ENCODE data around the gene THBS1. TPM values are rescaled to one million over a fixed set of nuclear protein-coding genes. Genes with fewer than 3 reads are reported as not detected.

The THBS1 gene
- total RNA-seq, 1 donor from 2014 or later, result 154 TPM

GRCh38 chr15:39589193-39589814 is 8.4 kb downstream of the THBS1 start:
- DNase-seq (ENCODE audit: low spot score), result no peak

DNA sequence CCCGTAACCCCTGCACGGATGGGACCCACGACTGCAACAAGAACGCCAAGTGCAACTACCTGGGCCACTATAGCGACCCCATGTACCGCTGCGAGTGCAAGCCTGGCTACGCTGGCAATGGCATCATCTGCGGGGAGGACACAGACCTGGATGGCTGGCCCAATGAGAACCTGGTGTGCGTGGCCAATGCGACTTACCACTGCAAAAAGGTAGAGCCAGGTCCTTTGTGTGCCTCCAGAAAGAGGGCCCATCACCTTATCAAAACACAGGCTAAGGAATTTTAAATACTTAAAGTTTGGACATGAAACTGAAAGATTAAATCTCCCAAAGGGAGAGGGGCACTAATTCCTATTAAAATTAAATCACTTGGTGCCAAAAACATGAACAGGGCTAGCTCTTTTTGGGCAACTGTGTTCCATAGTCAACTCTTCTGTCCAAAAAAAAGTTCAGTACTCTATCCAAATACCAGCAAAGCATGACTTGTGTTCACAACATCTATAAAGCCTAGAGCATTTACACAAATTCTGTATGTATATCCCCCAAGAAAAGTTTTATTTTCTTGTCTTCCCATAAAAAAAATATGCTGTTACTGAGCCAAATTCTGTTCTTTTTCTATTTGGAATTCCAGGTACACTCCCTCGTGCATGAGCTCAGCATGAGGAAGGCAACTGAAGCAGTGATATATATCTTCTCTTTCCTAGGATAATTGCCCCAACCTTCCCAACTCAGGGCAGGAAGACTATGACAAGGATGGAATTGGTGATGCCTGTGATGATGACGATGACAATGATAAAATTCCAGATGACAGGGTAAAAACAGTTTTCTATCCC is 9.2 kb downstream of the THBS1 start:
- no peak for DNase-seq (ENCODE audit: low spot score)

DNA sequence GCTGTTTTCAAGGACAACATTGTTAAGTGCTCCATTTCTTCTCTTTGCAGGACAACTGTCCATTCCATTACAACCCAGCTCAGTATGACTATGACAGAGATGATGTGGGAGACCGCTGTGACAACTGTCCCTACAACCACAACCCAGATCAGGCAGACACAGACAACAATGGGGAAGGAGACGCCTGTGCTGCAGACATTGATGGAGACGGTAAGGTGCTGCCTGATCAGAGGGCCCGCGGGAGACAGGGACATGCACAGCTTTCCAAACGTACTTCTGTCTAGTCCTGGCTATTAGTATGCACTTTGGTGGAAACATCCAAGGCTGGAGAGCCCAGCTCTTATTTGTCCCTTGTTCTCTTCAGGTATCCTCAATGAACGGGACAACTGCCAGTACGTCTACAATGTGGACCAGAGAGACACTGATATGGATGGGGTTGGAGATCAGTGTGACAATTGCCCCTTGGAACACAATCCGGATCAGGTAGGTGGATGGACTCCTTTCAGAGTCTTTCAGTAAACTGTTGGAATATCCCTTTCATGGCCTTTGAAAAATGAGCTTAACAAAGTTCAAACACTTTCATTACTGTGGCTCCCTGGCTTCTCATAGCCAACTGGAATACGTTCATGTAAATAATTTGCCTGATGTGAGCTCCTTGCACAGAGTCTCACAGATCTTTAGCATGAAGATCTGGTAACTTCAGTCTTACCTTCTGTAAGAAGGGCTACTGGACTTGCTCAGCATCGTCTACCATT is 10.4 kb downstream of the THBS1 start:
- no peak for DNase-seq (ENCODE audit: low spot score)

- DNase-seq (ENCODE audit: low spot score), result no peak
Measured at GRCh38 chr15:39591896-39592315, 11.0 kb downstream of the THBS1 start.

DNA sequence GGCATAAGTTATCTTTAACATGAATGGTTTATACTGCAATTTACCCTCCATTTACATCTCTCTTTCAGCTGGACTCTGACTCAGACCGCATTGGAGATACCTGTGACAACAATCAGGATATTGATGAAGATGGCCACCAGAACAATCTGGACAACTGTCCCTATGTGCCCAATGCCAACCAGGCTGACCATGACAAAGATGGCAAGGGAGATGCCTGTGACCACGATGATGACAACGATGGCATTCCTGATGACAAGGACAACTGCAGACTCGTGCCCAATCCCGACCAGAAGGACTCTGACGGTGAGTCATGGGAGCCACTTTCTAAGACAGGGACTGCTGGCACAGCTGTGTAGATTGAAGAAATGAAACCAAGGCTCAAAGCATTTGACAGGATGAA is 11.6 kb downstream of the THBS1 start:
- no peak for DNase-seq (ENCODE audit: low spot score)

DNA sequence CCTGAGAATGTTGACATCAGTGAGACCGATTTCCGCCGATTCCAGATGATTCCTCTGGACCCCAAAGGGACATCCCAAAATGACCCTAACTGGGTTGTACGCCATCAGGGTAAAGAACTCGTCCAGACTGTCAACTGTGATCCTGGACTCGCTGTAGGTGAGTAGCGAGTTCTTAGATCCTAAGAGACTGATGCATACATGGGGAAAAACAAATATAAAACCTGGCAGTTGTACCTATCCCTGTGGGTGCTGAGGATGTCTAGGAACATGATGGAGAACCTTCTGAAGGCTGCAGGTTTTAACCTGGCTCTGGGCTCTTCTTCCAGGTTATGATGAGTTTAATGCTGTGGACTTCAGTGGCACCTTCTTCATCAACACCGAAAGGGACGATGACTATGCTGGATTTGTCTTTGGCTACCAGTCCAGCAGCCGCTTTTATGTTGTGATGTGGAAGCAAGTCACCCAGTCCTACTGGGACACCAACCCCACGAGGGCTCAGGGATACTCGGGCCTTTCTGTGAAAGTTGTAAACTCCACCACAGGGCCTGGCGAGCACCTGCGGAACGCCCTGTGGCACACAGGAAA is 12.3 kb downstream of the THBS1 start:
- no peak for DNase-seq (ENCODE audit: low spot score)

GRCh38 chr15:39593656-39594445 is 13.0 kb downstream of the THBS1 start:
- no peak for DNase-seq (ENCODE audit: low spot score)

GRCh38 chr15:39594446-39595337 is 13.8 kb downstream of the THBS1 start:
- DNase-seq (ENCODE audit: low spot score), result no peak

DNA sequence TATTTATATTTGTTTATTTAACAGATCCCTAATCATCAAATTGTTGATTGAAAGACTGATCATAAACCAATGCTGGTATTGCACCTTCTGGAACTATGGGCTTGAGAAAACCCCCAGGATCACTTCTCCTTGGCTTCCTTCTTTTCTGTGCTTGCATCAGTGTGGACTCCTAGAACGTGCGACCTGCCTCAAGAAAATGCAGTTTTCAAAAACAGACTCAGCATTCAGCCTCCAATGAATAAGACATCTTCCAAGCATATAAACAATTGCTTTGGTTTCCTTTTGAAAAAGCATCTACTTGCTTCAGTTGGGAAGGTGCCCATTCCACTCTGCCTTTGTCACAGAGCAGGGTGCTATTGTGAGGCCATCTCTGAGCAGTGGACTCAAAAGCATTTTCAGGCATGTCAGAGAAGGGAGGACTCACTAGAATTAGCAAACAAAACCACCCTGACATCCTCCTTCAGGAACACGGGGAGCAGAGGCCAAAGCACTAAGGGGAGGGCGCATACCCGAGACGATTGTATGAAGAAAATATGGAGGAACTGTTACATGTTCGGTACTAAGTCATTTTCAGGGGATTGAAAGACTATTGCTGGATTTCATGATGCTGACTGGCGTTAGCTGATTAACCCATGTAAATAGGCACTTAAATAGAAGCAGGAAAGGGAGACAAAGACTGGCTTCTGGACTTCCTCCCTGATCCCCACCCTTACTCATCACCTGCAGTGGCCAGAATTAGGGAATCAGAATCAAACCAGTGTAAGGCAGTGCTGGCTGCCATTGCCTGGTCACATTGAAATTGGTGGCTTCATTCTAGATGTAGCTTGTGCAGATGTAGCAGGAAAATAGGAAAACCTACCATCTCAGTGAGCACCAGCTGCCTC is 14.7 kb downstream of the THBS1 start:
- DNase-seq (ENCODE audit: low spot score), result no peak

- no peak for DNase-seq (ENCODE audit: low spot score)
Measured at GRCh38 chr15:39596358-39597051, 15.6 kb downstream of the THBS1 start.

DNA sequence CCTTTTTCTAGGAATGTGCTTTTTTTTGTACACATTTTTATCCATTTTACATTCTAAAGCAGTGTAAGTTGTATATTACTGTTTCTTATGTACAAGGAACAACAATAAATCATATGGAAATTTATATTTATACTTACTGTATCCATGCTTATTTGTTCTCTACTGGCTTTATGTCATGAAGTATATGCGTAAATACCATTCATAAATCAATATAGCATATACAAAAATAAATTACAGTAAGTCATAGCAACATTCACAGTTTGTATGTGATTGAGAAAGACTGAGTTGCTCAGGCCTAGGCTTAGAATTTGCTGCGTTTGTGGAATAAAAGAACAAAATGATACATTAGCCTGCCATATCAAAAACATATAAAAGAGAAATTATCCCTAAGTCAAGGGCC is 16.5 kb downstream of the THBS1 start:
- DNase-seq (ENCODE audit: low spot score), result no peak

GRCh38 chr15:39597751-39598185 is 16.9 kb downstream of the THBS1 start:
- DNase-seq (ENCODE audit: low spot score), result no peak

DNA sequence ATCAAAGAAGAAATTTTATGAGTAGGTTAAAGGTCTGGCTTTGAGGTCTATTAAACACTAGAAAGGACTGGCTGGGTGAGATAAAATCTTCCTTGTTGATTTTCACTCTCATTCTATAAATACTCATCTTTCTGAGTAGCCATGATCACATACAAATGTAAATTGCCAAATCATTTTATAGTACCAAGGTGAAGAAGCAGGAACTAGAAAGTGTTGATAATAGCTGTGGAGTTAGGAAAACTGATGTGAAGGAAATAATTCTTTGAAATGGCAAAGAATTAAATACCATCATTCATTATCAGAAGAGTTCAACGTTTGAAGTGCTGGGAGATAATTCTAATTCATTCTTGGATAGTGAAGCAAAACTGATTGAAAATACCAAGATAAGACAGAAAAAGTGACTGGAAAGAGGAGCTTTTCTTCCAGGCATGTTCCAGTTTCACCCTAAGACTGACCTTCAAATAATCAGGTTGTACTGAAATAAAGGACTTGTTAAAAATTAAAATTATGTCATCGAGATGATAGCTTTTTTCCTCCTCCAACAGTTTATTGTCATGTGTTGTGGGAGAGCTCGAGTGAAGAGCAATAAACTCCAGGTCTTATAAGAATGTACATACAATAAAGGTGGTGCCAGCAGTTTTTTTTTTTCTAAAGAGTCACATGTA is 17.4 kb downstream of the THBS1 start:
- no peak for DNase-seq (ENCODE audit: low spot score)

GRCh38 chr15:39598958-39599845 is 18.3 kb downstream of the THBS1 start:
- DNase-seq (ENCODE audit: low spot score), result no peak

DNA sequence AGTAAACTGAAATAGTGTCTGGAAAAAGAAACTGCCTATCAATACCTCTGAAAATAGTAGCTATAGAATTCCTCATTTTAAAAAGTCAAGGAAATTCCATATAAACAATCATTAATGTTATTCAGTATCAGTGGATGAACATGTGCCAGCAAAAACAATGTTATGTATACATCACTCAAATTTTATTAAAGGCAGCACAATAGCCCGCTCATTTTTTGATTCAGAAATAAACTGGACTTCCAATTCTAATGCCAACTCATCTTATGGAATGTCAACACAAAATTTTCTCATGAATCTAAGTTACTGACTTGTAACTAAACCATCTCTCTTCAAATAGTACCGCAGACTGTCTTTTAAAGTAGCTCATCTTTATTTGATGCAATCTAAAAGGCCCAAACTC is 19.0 kb downstream of the THBS1 start:
- no peak for DNase-seq (ENCODE audit: low spot score)

DNA sequence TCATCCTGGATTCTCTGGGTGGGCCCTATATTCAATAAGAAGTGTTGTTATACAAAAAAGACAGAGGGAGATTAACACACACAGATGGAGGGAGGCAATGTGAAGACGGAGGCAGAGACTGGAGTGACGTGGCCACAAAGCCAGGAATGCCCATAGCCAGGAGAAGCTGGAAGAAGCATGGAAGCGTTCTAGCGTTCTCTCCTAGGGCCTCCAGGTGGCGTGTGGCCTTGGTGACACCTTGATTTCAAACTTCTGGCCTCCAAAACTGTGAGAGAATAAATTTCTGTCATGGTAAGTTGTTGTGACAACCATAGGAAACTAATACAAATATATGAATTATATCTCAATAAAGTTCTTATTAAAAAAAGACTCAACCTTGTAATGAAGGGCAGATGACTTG is 21.3 kb downstream of the THBS1 start:
- DNase-seq (ENCODE audit: low spot score), result no peak

DNA sequence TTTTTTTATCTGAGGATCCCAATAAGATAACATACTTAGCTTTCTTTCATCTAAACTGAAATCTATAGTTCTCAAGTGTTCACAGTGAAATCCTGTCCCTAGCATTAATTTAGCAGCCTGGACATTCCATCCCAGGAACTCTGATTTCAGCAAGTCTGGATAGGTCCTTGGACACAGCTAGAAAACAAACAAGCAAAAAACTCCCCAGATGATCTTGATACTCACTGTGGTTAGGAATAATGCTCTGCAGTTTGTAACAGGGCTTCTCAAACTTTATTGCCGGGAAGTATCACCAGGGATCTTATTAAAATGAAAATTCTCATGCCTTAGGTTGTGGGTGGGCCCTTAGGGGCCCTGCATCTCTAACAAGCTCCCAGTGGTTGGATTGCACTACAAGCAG is 24.3 kb downstream of the THBS1 start:
- DNase-seq (ENCODE audit: low spot score), result no peak

All from ureter (tissue), 1 donor.